GM21529 (cell line): ENCODE data around the gene GJD2.

Experiments
- ATAC-seq: cut with Tn5 transposase; IDR thresholded peaks from one replicate; pipeline ENCODE4 v1.9.1; 2021; ENCODE audit not compliant: unreplicated experiment

GJD2 gene

DNA sequence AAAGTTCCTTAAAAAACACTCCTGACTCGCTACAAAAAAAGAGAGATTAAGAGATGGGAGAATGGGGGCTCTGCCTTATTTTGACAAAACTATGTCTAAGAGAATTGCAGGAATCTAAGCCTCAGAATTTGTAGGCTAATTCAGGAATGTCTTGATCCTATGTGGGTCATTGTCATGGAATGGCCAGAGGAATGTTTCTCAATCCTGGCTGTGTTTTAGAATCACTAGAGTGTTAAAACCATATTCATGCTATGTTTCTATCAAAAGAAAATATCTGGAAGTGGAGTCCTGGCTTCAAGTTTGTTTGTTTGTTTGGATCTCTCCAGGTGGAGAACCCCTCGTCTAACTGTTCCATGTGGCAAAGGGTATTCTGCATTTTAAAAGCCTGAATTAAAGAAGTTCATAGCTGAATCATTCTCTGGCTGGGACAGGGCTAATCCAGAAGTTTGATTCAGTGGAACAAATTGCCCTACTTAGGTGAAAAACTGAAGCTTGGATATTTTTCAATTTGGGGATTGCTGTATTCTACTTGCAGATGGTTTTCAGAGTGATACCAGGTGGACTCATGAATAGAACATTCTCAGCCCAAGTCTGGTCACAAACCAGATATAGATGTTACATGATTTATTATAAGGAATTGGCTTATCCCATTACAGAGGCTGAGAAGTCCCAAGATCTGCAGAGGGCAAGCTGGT lies 28.2 kb downstream of the GJD2 start:
- ATAC-seq, result no peak

DNA sequence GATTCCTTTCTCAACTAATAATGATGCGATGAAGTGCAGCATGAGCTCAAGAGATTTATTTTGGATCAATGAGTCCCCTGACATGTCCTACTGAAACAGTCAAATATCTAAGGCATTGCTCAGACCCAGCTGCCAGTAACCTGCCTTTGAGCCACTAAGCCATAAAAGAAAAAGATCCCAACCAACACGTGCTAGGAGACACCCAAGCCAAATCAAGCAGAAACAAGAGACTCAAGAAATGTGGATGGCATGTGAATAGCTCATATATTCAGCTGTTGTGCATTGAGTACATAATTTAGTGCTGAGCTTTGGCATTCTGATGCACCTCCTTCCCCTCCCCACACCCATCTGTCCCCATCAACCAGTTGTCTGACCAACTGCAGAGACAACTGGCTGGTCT lies 29.2 kb downstream of the GJD2 start:
- no peak for ATAC-seq

DNA sequence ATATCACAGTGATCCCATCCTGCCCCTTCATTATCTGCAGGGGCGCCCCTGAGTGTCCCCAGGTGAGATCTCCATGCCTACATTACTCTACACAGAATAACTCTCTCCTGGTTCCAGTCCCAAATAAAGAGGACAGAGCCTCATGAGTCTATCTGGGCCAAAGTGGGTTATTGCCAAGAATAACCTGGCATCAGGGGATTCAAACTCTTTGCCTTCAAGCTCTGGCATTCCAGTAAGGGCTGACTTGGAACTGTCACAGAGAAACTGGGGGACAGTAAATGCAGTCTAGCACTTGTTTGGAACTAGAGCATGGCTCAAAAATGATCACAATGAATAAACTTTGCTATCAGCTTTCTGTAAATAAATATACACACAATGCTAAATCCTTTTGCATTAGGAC lies 30.3 kb downstream of the GJD2 start:
- no peak for ATAC-seq

DNA sequence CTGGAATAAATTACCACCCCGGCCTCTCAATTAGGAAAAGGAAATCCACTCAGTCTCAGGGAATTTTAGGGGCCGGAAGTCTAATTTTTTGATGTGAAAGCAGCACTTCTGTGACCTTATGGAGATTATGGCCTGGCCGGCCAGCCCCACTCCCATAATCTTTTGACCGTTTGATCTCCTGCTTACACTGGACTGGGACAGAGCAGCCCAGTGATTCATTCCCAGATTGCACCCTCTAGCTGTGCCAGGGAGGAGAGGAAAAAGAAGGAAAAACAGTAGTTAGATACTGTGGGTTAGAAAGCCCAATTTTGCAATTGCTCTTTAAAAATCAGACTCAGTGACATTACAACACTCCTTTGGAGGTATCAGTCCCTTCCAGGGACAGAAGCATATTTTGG lies 32.4 kb downstream of the GJD2 start:
- no peak for ATAC-seq

DNA sequence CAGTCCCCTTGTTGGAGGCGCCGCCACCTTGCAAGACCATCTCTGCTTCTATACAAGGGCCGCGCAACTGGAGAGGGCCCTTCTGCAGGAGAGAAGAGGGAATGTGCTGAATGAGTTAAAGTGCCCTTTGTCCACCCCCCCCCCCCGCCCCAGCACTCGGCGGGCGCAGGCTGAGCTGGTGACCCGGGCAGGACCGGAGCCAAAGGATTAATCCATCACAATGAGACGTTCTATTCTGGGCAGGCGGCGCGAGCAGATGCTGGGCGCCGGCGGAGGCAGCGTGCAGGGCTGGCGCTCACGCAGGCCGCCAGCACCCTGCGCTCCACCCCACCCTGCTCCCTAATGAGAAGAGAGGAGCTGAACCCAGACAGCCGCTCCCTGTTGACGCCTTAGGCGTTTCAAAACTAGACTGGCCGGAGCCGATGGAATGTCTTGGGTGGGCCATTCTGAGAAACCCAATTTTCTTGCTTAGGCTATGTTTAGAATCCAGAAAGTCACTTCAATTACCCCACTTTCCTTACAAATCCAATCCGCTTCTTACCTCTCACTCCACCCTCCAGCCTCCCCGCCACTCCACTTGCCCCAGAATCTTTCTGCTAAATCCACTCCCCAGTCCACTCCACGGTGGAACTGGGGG lies 32.9 kb downstream of the GJD2 start:
- no peak for ATAC-seq

DNA sequence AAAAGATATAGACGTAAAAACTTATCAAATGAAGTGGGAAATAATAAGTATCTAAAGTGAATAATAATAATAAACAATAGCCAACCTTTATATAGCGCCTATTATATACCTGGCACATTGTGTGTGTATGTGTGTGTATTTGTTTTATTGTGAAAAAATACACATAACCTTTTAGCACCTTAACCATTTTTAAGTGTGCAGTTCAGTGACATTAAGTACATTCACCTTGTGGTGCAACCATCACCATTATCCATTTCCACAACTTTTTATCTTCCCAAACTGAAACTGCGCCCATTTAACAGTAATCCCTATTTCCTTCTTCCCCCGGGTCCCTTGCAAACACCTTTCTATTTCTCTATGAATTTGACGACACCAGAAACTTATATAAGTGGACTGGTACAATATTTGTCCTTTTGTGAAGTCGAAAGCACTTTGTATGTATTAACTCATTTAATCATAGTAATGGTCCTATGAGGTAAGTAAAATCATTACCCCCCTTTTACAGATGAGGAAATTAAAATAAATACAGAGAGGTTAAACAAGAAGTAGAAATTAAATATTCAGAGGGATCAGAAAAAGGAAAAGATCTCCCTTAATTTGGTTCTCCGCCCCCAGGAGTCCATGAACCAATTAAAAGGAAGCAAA lies 33.5 kb downstream of the GJD2 start:
- no peak for ATAC-seq

DNA sequence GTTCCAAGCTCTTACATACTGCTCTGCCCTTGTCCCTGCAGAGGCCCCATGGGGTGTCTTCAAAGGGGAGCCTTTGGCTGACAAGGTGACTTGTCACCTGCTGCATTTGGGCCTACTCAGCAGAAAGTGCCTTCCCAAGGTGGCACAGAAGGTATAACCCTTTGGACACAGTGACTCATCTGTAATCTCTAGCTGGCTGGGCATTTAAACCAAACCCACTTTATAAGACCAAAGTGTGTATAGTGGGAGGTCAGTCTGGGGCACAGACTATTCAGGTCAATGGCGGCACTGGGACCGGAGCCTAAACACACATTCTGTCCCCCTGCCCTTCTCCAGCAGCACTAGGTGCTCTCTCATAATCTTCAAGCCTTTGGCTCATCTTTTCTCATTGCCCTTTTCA lies 35.1 kb downstream of the GJD2 start:
- ATAC-seq, result no peak

DNA sequence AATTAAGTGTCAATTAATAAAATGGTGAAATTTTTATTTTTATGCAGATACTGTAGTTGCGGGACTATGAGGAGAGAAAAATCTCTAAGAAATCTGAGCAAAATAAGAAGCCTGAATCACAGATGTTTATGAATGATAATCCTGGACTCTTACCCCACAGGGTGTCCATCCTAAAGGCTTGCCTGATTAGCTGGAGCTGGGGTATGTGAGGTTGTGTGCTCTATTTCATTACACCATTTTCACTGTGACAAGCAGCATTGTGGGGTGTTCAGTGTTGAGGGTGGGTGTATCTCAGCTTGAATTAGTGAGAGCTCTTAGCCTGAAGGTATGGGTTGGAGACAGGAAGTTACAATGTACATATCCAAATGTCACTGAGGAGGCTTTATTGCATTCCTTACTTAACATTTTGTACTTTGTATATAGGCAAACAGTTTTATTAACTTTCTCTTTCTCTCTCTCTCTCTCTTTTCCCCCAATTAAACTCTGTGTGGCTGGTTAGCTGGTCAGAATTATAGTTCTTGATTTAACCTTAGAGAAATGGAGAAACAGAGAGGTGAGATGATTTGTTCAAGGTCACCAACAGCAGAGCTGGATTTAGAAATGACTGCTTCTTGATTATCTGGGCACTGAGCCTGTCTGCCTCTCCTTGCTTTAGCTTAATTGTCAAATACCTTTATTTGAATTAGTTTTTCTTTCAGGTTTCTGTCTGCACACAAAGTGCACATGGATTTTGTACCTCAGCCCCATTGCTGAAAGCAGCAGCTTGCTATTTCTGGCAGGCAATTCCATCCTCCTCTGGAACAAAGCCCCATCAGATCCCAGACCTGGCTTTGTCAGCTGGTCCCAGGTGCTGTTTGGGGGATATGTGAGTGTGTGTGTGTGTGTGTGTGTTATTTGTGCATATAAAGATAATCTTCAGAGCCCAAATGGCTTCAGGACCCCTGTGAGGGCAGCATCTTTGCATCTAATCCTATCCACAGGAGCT lies 35.8 kb downstream of the GJD2 start:
- ATAC-seq, result no peak

DNA sequence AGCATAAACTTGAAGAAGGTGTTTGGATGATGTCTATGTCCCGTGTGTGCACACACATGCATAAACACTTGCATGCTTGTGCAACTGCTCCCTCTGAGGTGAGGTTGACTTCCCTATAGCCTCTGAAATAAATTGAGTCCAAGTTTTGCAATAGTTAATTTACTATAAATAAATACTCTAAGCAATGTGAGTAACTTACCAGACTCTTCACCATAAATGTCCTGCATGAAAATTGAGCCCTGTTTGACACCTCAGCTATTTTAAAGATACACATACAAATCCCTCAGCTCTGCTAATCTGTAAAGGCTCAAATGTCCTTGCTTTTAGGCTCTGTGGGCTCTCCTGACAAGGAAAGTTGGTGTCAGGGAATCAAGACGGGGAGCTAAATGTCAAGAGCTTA lies 37.1 kb downstream of the GJD2 start:
- ATAC-seq, result no peak

DNA sequence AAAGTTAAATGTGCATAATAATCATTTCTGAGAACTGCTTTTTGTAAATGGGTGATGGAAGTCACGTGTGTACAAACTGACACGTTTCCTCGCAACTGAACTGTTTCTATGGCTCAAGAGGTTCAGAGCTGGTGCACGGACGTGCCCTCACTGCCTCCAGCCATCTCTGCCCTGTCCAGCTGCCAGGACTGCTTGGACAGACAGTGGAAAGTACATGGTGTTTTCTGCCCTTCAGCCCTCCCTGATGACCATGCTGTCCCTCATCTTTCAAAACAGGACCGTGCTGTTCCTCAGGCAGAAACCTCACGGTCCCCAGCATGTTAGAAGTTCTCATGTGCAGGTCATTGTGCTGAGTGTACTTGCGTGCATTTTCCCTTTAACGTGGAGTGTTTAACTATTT lies 38.7 kb downstream of the GJD2 start:
- no peak for ATAC-seq

DNA sequence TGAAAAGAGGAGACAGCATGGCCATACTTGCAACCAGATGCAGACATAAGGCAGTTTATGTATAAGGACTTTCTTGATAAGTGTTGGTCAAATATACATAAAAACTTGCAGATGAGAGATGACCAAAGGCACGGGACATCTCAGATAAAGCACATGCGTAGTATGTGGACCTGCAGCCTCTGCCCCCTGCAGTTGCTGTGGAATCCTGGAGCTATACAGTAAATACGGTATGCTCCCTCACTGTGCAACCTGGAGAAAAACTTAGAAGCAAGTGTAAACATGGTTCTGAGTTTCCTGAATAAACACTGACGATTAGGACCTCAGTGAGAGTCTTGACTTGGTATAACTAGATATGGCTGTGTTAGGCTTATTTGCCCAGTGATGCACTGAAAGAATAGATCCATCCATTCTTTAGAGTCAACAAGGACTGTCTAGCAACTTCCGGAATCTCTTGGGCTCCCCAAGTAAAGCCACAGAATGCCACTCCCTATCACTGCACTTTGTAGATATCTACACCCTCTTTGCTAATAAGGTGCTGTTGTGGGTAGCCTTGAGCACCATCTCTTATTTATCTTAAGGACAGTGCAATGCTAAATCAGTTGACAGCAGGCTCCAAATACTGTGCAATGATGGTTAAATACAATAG lies 40.2 kb downstream of the GJD2 start:
- no peak for ATAC-seq

DNA sequence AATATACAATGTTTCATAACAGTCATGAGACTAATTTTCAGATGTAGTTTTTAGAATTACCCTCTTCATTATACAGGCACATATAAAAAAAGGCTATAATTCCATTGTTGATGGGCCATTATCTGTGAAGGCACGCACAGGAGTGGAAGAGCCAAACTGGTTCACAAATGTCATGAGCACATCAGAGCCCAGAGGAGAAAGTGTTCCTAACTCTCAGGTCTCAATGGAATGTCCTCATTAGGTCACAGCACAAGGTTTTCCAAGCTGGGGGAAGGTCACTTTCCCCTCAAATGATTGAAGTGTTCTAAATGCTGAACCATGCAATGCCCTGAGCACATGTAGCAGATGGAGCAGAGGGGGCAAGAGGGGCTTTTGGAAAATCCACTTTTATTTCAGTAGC lies 41.2 kb downstream of the GJD2 start:
- no peak for ATAC-seq

DNA sequence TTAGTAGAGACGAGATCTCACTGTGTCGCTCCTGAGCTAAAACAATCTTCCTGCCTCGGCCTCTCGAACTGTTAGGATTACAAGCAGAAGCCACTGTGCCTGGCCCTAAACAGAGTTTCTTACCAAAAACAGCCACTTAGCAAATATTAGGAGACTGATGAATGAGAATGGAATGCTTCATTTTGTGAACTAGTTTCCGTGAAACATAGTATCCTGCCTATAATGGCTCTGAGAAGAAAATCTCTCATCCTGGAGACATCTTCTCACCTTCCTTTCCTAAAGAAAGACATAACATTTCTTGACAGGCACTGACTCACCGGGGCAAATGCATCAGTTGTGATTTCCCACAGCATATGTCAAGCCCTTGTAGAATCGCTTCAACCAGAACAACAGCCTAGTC lies 44.9 kb downstream of the GJD2 start:
- ATAC-seq, result no peak

DNA sequence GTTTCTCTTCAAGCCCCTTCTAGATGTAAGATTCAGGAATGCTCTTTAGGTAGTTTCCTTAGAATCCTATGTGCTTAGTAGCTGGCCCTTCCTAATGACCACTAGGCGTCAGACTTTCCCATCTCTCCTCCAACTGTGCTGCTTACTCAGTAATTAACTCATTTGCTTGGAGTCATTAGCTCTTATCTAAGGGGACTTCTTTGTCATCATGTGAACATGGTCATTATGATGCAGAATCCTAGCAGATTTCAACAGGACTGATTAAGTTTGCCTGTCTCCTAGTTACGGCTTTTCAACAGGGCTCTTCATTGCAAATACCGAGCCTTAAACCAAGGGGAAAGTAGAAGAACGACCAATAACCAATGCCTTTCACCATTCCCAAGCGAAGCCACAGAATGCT lies 46.4 kb downstream of the GJD2 start:
- ATAC-seq, result no peak

DNA sequence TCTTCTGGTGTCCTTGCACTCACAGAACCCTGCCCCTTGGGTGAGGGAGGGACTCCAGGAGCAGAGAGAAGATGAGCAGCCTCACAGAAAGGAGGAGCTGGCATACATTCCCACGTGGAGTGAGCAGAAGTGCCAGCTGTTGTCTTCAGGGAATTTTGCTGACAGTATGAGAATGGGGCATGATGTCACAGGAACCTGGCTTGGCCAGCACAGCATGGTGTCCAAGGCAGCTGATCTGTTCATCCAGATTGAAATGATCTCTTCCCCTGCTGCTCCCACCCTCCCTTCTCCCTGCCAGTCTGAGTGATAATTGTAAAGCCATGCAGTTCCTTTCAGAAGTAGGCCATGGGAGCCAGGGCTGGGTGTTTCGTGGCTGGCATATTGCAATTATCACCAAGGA lies 53.3 kb downstream of the GJD2 start:
- ATAC-seq, result no peak
